Cardiac muscle cell (in vitro differentiated cells and primary cell): Measurements from ENCODE around the gene KCNQ2. TPM values are rescaled to one million over a fixed set of nuclear protein-coding genes. Genes with fewer than 3 reads are reported as not detected.

Source experiments
- DNase-seq, 2 donors: peaks; one replicate each; pipeline versions ENCODE4 v3.0.0 to v3.0.0-alpha.2; 2010 to 2017; ENCODE audit warnings: low read depth in 1 of 2, low spot score in 1 of 2
- H3K27ac ChIP-seq: fragments of 200-600 bp; sonication (generic); 2 replicates; pipeline ENCODE4 v1.5.1; 2016
- H3K27me3 ChIP-seq: fragments of 200-600 bp; sonication (generic); 2 replicates; pipeline ENCODE4 v1.6.0; 2016; ENCODE audit warnings: control low read depth
- H3K36me3 ChIP-seq: fragments of 200-600 bp; sonication (generic); 2 replicates; pipeline ENCODE4 v1.5.1; 2016; ENCODE audit warnings: control low read depth
- H3K4me1 ChIP-seq: fragments of 200-600 bp; sonication (generic); 2 replicates; pipeline ENCODE4 v1.8.1; 2017; ENCODE audit warnings: low read depth, mild to moderate bottlenecking, mixed run types
- H3K4me3 ChIP-seq: fragments of 200-600 bp; sonication (generic); 2 replicates; pipeline ENCODE4 v1.5.1; 2016; ENCODE audit warnings: mild to moderate bottlenecking
- H3K9me3 ChIP-seq: fragments of 200-600 bp; sonication (generic); 2 replicates; pipeline ENCODE4 v1.5.1; 2017; ENCODE audit warnings: low read depth, mild to moderate bottlenecking, control low read depth
- CTCF ChIP-seq: IDR thresholded peaks from 2 replicates; pipeline ENCODE4 v1.5.1; 2012; ENCODE audit warnings: low read depth, mild to moderate bottlenecking, low read length
- polyA plus RNA-seq: library from polyadenylated mRNA; unstranded; fragments of >200 nt; fragmentation: Nextera tagmentation; extraction: Ambion mirVana; gene quantifications from 2 replicates; pipeline ENCODE4 v1.2.1, GENCODE V29; 2016
- total RNA-seq: library from RNA; depleted of rRNA; stranded (reverse); fragments of >200 nt; gene quantifications from 2 replicates; pipeline ENCODE4 v1.2.3, GENCODE V29; 2016

Gene KCNQ2
- total and polyA plus RNA-seq, 2 experiments from 2014 or later: 13.7 to 18.6 TPM

- no peak for DNase-seq
- no peaks in the 10 kb centered on the region for H3K4me1 ChIP-seq
- H3K4me3 ChIP-seq: no peak overlapping the region
- H3K9me3 ChIP-seq: no peaks in the 10 kb centered on the region
- no peaks in the 10 kb centered on the region for H3K36me3 ChIP-seq
- no peak for TF ChIP-seq CTCF
- H3K27ac ChIP-seq: no peak overlapping the region
- no peaks in the 10 kb centered on the region for H3K27me3 ChIP-seq
These were observed 31.0 kb downstream of the KCNQ2 start for GRCh38 chr20:63441136-63442099.

- no peaks in the 10 kb centered on the region for H3K27me3 ChIP-seq
- no peak for TF ChIP-seq CTCF
- H3K9me3 ChIP-seq: no peaks in the 10 kb centered on the region
These were observed 32.0 kb downstream of the KCNQ2 start for GRCh38 chr20:63440366-63440955.

GRCh38 chr20:63439866-63440265 is 32.6 kb downstream of the KCNQ2 start:
- TF ChIP-seq CTCF: no peak
- Histone ChIP-seq H3K27me3 (no peaks in the 10 kb centered on the region), H3K9me3 (no peaks in the 10 kb centered on the region), H3K27ac (no peak overlapping the region), H3K4me1 (no peaks in the 10 kb centered on the region), H3K4me3 (no peak overlapping the region), H3K36me3 (no peaks in the 10 kb centered on the region)
- no peak for DNase-seq

More at GRCh38 chr20:63440366-63440955, 32.0 kb downstream of the KCNQ2 start:
- Histone ChIP-seq H3K4me1 (no peaks in the 10 kb centered on the region), H3K4me3 (no peak overlapping the region), H3K36me3 (no peaks in the 10 kb centered on the region), H3K27ac (no peak overlapping the region)
- no peak for DNase-seq

GRCh38 chr20:63438121-63438520 is 34.3 kb downstream of the KCNQ2 start:
- Histone ChIP-seq H3K36me3 (no peaks in the 10 kb centered on the region), H3K4me1 (no peaks in the 10 kb centered on the region), H3K4me3 (no peak overlapping the region), H3K9me3 (no peaks in the 10 kb centered on the region), H3K27me3 (no peaks in the 10 kb centered on the region), H3K27ac (no peak overlapping the region)
- DNase-seq: no peak
- no peak for TF ChIP-seq CTCF

- H3K27ac ChIP-seq: no peak overlapping the region
- no peaks in the 10 kb centered on the region for H3K36me3 ChIP-seq
- no peaks in the 10 kb centered on the region for H3K9me3 ChIP-seq
- H3K4me1 ChIP-seq: no peaks in the 10 kb centered on the region
- peak; percentile 23 to 35 for DNase-seq
- no peaks in the 10 kb centered on the region for H3K27me3 ChIP-seq
- no peak overlapping the region for H3K4me3 ChIP-seq
- TF ChIP-seq CTCF: no peak
These were observed 36.9 kb downstream of the KCNQ2 start for GRCh38 chr20:63435552-63435951.
